ENCODE results near the gene CHD9. TPM values are rescaled to one million over a fixed set of nuclear protein-coding genes. Genes with fewer than 3 reads are reported as not detected.
A peak's percentile ranks its signal among the peaks of the same experiment; 100 is the strongest.

CHD9 gene
- total and polyA plus RNA-seq, 7 donors = 13.8 to 88.5 (median 55.5) TPM

- TF ChIP-seq POLR2A (IDR thresholded peaks at IDR 0.05) = no peak
- no peak for TF ChIP-seq POLR2AphosphoS5 (IDR thresholded peaks at IDR 0.05)
- Histone ChIP-seq H3K36me3 (no peaks in the 10 kb centered on the region), H3K9me3 (no peaks in the 10 kb centered on the region), H3K4me3 (no peak overlapping the region), H3K27ac (peak overlapping the region; percentile 93 to 96 (median 94)), H3K4me1 (peaks cover 0 to 60% (median 44%) of the 10 kb centered on the region in 4 donors), H3K27me3 (no peaks in the 10 kb centered on the region)
- intact Hi-C loops (cut with DNase I) = no loop called here
- DNase-seq = no peak
- 17 to 70% methylated on average over 1 of the region's 1 CpG for WGBS, 2 donors
Measured at GRCh38 chr16:53100889-53101288, 46.1 kb downstream of the CHD9 start.

- Histone ChIP-seq H3K9me3 (no peaks in the 10 kb centered on the region), H3K27ac (peak overlapping the region in 3 of 4 donors; percentile 17 to 27 (median 19)), H3K27me3 (no peaks in the 10 kb centered on the region), H3K4me1 (peaks cover 0 to 44% (median 33%) of the 10 kb centered on the region in 4 donors), H3K4me3 (no peak overlapping the region), H3K36me3 (no peaks in the 10 kb centered on the region)
- 66 to 74% methylated on average over 4 of the region's 4 CpGs for WGBS, 2 donors
- TF ChIP-seq POLR2AphosphoS5 (IDR thresholded peaks at IDR 0.05) (no peak), CTCF (IDR thresholded peaks at IDR 0.05) (no peak), POLR2A (IDR thresholded peaks at IDR 0.05) (no peak), EP300 (IDR thresholded peaks at IDR 0.05) (no peak)
- intact Hi-C loops (cut with DNase I) = no loop called here
- no peak for DNase-seq
Measured at GRCh38 chr16:53103811-53104210, 49.0 kb downstream of the CHD9 start.

- intact Hi-C loops (cut with DNase I) = no loop called here
Measured at GRCh38 chr16:53105565-53105964, 50.8 kb downstream of the CHD9 start.

GRCh38 chr16:53111078-53111791, 56.4 kb downstream of the CHD9 start:
- TF ChIP-seq EP300 (IDR thresholded peaks at IDR 0.05) (no peak), CTCF (IDR thresholded peaks at IDR 0.05) (no peak), POLR2AphosphoS5 (IDR thresholded peaks at IDR 0.05) (no peak), POLR2A (IDR thresholded peaks at IDR 0.05) (no peak)
- Histone ChIP-seq H3K36me3 (no peaks in the 10 kb centered on the region), H3K4me3 (no peak overlapping the region), H3K27ac (no peak overlapping the region), H3K9me3 (no peaks in the 10 kb centered on the region), H3K27me3 (no peaks in the 10 kb centered on the region), H3K4me1 (peaks cover 0 to 5% (median 0%) of the 10 kb centered on the region in 4 donors)
- 75 to 79% methylated on average over 5 of the region's 5 CpGs for WGBS, 2 donors
- no peak for DNase-seq
- intact Hi-C loops (cut with DNase I) = loop anchor here (2.0 kb wide), 1 partner anchor 14 kb away; no protein-coding TSS in a partner anchor

More at GRCh38 chr16:53105565-53105964, 50.8 kb downstream of the CHD9 start:
- 98 to 99% methylated on average over 5 of the region's 5 CpGs for WGBS, 2 donors
- Histone ChIP-seq H3K9me3 (no peaks in the 10 kb centered on the region), H3K27me3 (no peaks in the 10 kb centered on the region), H3K4me3 (no peak overlapping the region), H3K27ac (no peak overlapping the region), H3K36me3 (no peaks in the 10 kb centered on the region), H3K4me1 (peaks cover 0 to 27% (median 16%) of the 10 kb centered on the region in 4 donors)
- no peak for DNase-seq
- TF ChIP-seq EP300 (IDR thresholded peaks at IDR 0.05) = no peak
- TF ChIP-seq CTCF (IDR thresholded peaks at IDR 0.05) = no peak
- TF ChIP-seq POLR2A (IDR thresholded peaks at IDR 0.05) = no peak
- TF ChIP-seq POLR2AphosphoS5 (IDR thresholded peaks at IDR 0.05) = no peak

GRCh38 chr16:53112015-53112414, 57.2 kb downstream of the CHD9 start:
- H3K4me3 ChIP-seq = no peak overlapping the region
- no peaks in the 10 kb centered on the region for H3K9me3 ChIP-seq
- 14 to 60% methylated on average over 1 of the region's 1 CpG for WGBS, 2 donors
- no peaks in the 10 kb centered on the region for H3K36me3 ChIP-seq
- peaks cover 0 to 5% (median 0%) of the 10 kb centered on the region in 4 donors for H3K4me1 ChIP-seq
- TF ChIP-seq EP300 (IDR thresholded peaks at IDR 0.05) (no peak), POLR2A (IDR thresholded peaks at IDR 0.05) (no peak), POLR2AphosphoS5 (IDR thresholded peaks at IDR 0.05) (no peak), CTCF (IDR thresholded peaks at IDR 0.05) (no peak)
- intact Hi-C loops (cut with DNase I) = no loop called here
- no peaks in the 10 kb centered on the region for H3K27me3 ChIP-seq
- no peak for DNase-seq
- H3K27ac ChIP-seq = no peak overlapping the region

All from sigmoid colon (tissue), 7 donors.